ENCODE measurements around the gene ACSL3.
"Not testable (repeated sequence)": the region's sequence is repeated elsewhere in the genome, so short reads cannot be mapped to it uniquely, and the experiment has no call there.

The ACSL3 gene

GRCh38 chr2:222976521-222977061 is 115.8 kb downstream of the ACSL3 start:
- DNase-seq (ENCODE audit: low spot score) = no peak

GRCh38 chr2:222977121-222977520 is 116.3 kb downstream of the ACSL3 start:
- no peak for DNase-seq (ENCODE audit: low spot score)

- no peak for DNase-seq (ENCODE audit: low spot score)
Measured at GRCh38 chr2:222978850-222979249, 118.0 kb downstream of the ACSL3 start.

- DNase-seq (ENCODE audit: low spot score) = no peak
Measured at GRCh38 chr2:222979484-222979883, 118.6 kb downstream of the ACSL3 start.

GRCh38 chr2:222982010-222982908 is 121.4 kb downstream of the ACSL3 start:
- DNase-seq (ENCODE audit: low spot score) = no peak

- no peak for DNase-seq (ENCODE audit: low spot score)
Measured at GRCh38 chr2:222982909-222983265, 122.1 kb downstream of the ACSL3 start.

GRCh38 chr2:222984908-222985307 is 124.1 kb downstream of the ACSL3 start:
- no peak for DNase-seq (ENCODE audit: low spot score)

- no peak for DNase-seq (ENCODE audit: low spot score)
Measured at GRCh38 chr2:222989431-222989830, 128.6 kb downstream of the ACSL3 start.

- not testable (repeated sequence) for DNase-seq (ENCODE audit: low spot score)
Measured at GRCh38 chr2:222990206-222990605, 129.4 kb downstream of the ACSL3 start.

GRCh38 chr2:222992137-222992536 is 131.3 kb downstream of the ACSL3 start:
- no peak for DNase-seq (ENCODE audit: low spot score)
